PC-3 (cell line): ENCODE measurements around the gene ZFPM1.

Source experiments
- EZH2 ChIP-seq: fragments of 300-600 bp; sonication (generic); IDR thresholded peaks from one replicate; pipeline ENCODE4 v1.6.1; 2017; ENCODE audit warnings: antibody characterized with exemption, mild to moderate bottlenecking, low read length; ENCODE audit not compliant: unreplicated experiment
- TF ChIP-seq, protein P1 (sequence below): fragments of 300-600 bp; sonication (generic); conservative IDR thresholded peaks from 2 replicates; pipeline ENCODE4 v1.5.1; 2017; ENCODE audit warnings: antibody characterized with exemption, low read depth, mild to moderate bottlenecking, low read length

GRCh38 chr16:88481851-88482250, 28.8 kb downstream of the ZFPM1 start:
- TF ChIP-seq, protein P1, sequence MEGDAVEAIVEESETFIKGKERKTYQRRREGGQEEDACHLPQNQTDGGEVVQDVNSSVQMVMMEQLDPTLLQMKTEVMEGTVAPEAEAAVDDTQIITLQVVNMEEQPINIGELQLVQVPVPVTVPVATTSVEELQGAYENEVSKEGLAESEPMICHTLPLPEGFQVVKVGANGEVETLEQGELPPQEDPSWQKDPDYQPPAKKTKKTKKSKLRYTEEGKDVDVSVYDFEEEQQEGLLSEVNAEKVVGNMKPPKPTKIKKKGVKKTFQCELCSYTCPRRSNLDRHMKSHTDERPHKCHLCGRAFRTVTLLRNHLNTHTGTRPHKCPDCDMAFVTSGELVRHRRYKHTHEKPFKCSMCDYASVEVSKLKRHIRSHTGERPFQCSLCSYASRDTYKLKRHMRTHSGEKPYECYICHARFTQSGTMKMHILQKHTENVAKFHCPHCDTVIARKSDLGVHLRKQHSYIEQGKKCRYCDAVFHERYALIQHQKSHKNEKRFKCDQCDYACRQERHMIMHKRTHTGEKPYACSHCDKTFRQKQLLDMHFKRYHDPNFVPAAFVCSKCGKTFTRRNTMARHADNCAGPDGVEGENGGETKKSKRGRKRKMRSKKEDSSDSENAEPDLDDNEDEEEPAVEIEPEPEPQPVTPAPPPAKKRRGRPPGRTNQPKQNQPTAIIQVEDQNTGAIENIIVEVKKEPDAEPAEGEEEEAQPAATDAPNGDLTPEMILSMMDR, result no peak
- TF ChIP-seq EZH2, result no peak
